Common myeloid progenitor, CD34-positive (primary cell): ENCODE results near the gene PADI1.

Experiments
- CTCF ChIA-PET: fragments of 350-600 bp; sonication (Branson Sonifier 250); formaldehyde crosslinking; loops from one replicate; lab custom pipeline; 2021; ENCODE audit warnings: antibody characterized with exemption; lab: Charles Lee
- POLR2A ChIA-PET: fragments of 350-600 bp; sonication (Branson Sonifier 250); formaldehyde crosslinking; loops from one replicate; lab custom pipeline; 2021; ENCODE audit warnings: antibody characterized with exemption; lab: Charles Lee
- DNase-seq, 3 donors: peaks; one replicate each; pipeline versions ENCODE4 v3.0.0 to v3.0.0-alpha.2; 2013
- H3K27ac ChIP-seq, 2 experiments: 1 replicate in 1 of 2; 2 replicates in 1 of 2; pipeline ENCODE4 v1.7.0; 2013; ENCODE audit warnings: inconsistent platforms in 2 of 2, low read length in 2 of 2, mild to moderate bottlenecking in 2 of 2, low read depth in 1 of 2, moderate library complexity in 1 of 2; ENCODE audit not compliant: severe bottlenecking in 2 of 2, insufficient read depth in 1 of 2, poor library complexity in 1 of 2
- H3K27me3 ChIP-seq, 5 experiments: replicated peaks in 2 of 5; 1 replicate in 3 of 5; 2 replicates in 2 of 5; pipeline versions ENCODE4 v1.6.1 to v1.7.0; 2013; ENCODE audit warnings: low read length in 4 of 5, mild to moderate bottlenecking in 2 of 5, moderate library complexity in 2 of 5, inconsistent platforms in 1 of 5; ENCODE audit not compliant: insufficient read depth in 5 of 5, control insufficient read depth in 4 of 5
- H3K36me3 ChIP-seq, 4 experiments: 1 replicate in 2 of 4; 2 replicates in 2 of 4; pipeline versions ENCODE4 v1.6.1 to v1.7.0; 2013; ENCODE audit warnings: low read length in 3 of 4, control low read depth in 1 of 4, mild to moderate bottlenecking in 1 of 4; ENCODE audit not compliant: control insufficient read depth in 4 of 4, insufficient read depth in 4 of 4
- H3K4me1 ChIP-seq, 4 experiments: 1 replicate in 3 of 4; 2 replicates in 1 of 4; pipeline versions ENCODE4 v1.6.1 to v1.7.1; 2013; ENCODE audit warnings: low read length in 3 of 4, mild to moderate bottlenecking in 3 of 4, control low read depth in 1 of 4, inconsistent platforms in 1 of 4, moderate library complexity in 1 of 4; ENCODE audit not compliant: control insufficient read depth in 4 of 4, insufficient read depth in 4 of 4; ENCODE audit errors: control extremely low read depth in 1 of 4
- H3K4me3 ChIP-seq, 7 experiments: 1 replicate in 4 of 7; 2 replicates in 3 of 7; pipeline versions ENCODE4 v1.5.1 to v1.7.0; 2013; ENCODE audit warnings: mild to moderate bottlenecking in 7 of 7, low read length in 6 of 7, moderate library complexity in 6 of 7, inconsistent platforms in 2 of 7, low read depth in 2 of 7, control low read depth in 1 of 7; ENCODE audit not compliant: insufficient read depth in 4 of 7, control insufficient read depth in 1 of 7; ENCODE audit errors: extremely low read depth in 1 of 7
- H3K9me3 ChIP-seq, 5 experiments: 1 replicate in 4 of 5; 2 replicates in 1 of 5; pipeline versions ENCODE4 v1.6.1 to v1.7.1; 2013; ENCODE audit warnings: low read length in 4 of 5, mild to moderate bottlenecking in 2 of 5, inconsistent platforms in 1 of 5, low read depth in 1 of 5, moderate library complexity in 1 of 5; ENCODE audit not compliant: control insufficient read depth in 4 of 5, insufficient read depth in 2 of 5; ENCODE audit errors: control extremely low read depth in 1 of 5
- WGBS: methylation state at CpG from one replicate; pipeline ENCODE4 v1.1.5; 2013; ENCODE audit not compliant: insufficient coverage; 5-methylcytosine and 5-hydroxymethylcytosine counted together

The PADI1 gene

GRCh38 chr1:17246971-17247370 lies 42.0 kb downstream of the PADI1 start:
- CTCF ChIA-PET = interaction anchor here (0.7 to 2.9 kb wide), 8 partner anchors 10 to 126 kb away, joined by 3 to 20 read pairs (median 4); no protein-coding TSS in a partner anchor
- Histone ChIP-seq H3K36me3 (no peaks in the 10 kb centered on the region), H3K4me3 (no peak overlapping the region), H3K9me3 (no peaks in the 10 kb centered on the region), H3K27me3 (peaks cover 0 to 2% (median 0%) of the 10 kb centered on the region in 5 experiments), H3K4me1 (peaks cover 0 to 51% (median 36%) of the 10 kb centered on the region in 4 experiments), H3K27ac (no peak overlapping the region)
- peak in 1 of 3 donors; percentile 33 for DNase-seq
- POLR2A ChIA-PET = no interaction called here
- WGBS = 88% methylated on average over 1 of the region's 2 CpGs

GRCh38 chr1:17248781-17249180 lies 43.9 kb downstream of the PADI1 start, which contains the start of gene PADI3:
TSS of gene PADI3 (plus strand) at chr1:17249098. CDS start at chr1:17249138, 40 bp downstream.
- no peaks in the 10 kb centered on the region for H3K9me3 ChIP-seq
- 85% methylated on average over 7 of the region's 9 CpGs for WGBS
- CTCF ChIA-PET = interaction anchor here (1.1 to 3.5 kb wide), 4 partner anchors 11 to 124 kb away, joined by 3 to 18 read pairs (median 9); no protein-coding TSS in a partner anchor
- DNase-seq = no peak
- POLR2A ChIA-PET = no interaction called here
- no peak within 1 kb of the TSS for H3K27ac ChIP-seq
- H3K4me3 ChIP-seq = no peak within 1 kb of the TSS
- H3K27me3 ChIP-seq = no peaks in the 10 kb centered on the region
- no peaks in the 10 kb centered on the region for H3K36me3 ChIP-seq
- peaks cover 0 to 57% (median 40%) of the 10 kb centered on the region in 4 experiments for H3K4me1 ChIP-seq

GRCh38 chr1:17250601-17251000 lies 45.7 kb downstream of the PADI1 start:
- H3K36me3 ChIP-seq = no peaks in the 10 kb centered on the region
- H3K27me3 ChIP-seq = no peaks in the 10 kb centered on the region
- WGBS = 13% methylated on average over 4 of the region's 7 CpGs
- H3K4me1 ChIP-seq = peaks cover 0 to 51% (median 35%) of the 10 kb centered on the region in 4 experiments
- CTCF ChIA-PET = interaction anchor here (1.2 to 3.5 kb wide), 7 partner anchors 11 to 190 kb away, joined by 3 to 18 read pairs (median 5); no protein-coding TSS in a partner anchor
- DNase-seq = peak; percentile 90 to 99 (median 97)
- POLR2A ChIA-PET = interaction anchor here (0.6 to 0.9 kb wide), 2 partner anchors 15 to 43 kb away, joined by 3 read pairs; no protein-coding TSS in a partner anchor
- H3K9me3 ChIP-seq = no peaks in the 10 kb centered on the region
- peak overlapping the region in 2 of 7 experiments; percentile 8 to 24 for H3K4me3 ChIP-seq
- peak overlapping the region; percentile 29 to 79 for H3K27ac ChIP-seq

- Histone ChIP-seq H3K9me3 (no peaks in the 10 kb centered on the region), H3K27ac (peak overlapping the region; percentile 29 to 79), H3K4me3 (peak overlapping the region in 1 of 7 experiments; percentile 24), H3K36me3 (no peaks in the 10 kb centered on the region), H3K27me3 (no peaks in the 10 kb centered on the region), H3K4me1 (peaks cover 0 to 46% (median 30%) of the 10 kb centered on the region in 4 experiments)
- ChIA-PET POLR2A (interaction anchor here (0.6 to 0.9 kb wide), 2 partner anchors 16 to 42 kb away, joined by 3 read pairs; no protein-coding TSS in a partner anchor), CTCF (interaction anchor here (1.2 to 3.5 kb wide), 5 partner anchors 14 to 191 kb away, joined by 4 to 18 read pairs (median 9); no protein-coding TSS in a partner anchor)
- 90% methylated on average over 5 of the region's 5 CpGs for WGBS
- DNase-seq = peak in 1 of 3 donors; percentile 31
These were observed 46.3 kb downstream of the PADI1 start for GRCh38 chr1:17251246-17251645.

- Histone ChIP-seq H3K4me3 (no peak overlapping the region), H3K36me3 (no peaks in the 10 kb centered on the region), H3K27me3 (no peaks in the 10 kb centered on the region), H3K4me1 (peaks cover 0 to 46% (median 28%) of the 10 kb centered on the region in 4 experiments), H3K9me3 (no peaks in the 10 kb centered on the region), H3K27ac (peak overlapping the region in 1 of 2 experiments; percentile 79)
- ChIA-PET POLR2A (no interaction called here), CTCF (interaction anchor here (2.3 to 3.0 kb wide), 2 partner anchors 22 to 127 kb away, joined by 9 to 13 read pairs; no protein-coding TSS in a partner anchor)
- 100% methylated on average over 2 of the region's 3 CpGs for WGBS
- peak in 1 of 3 donors; percentile 38 for DNase-seq
These were observed 46.9 kb downstream of the PADI1 start for GRCh38 chr1:17251701-17252376.

GRCh38 chr1:17255336-17255735 lies 50.4 kb downstream of the PADI1 start:
- Histone ChIP-seq H3K9me3 (no peaks in the 10 kb centered on the region), H3K27me3 (no peaks in the 10 kb centered on the region), H3K4me3 (no peak overlapping the region), H3K36me3 (no peaks in the 10 kb centered on the region), H3K27ac (no peak overlapping the region), H3K4me1 (peaks cover 0 to 24% (median 16%) of the 10 kb centered on the region in 4 experiments)
- CTCF ChIA-PET = interaction anchor here (1.1 to 1.5 kb wide), 2 partner anchors 15 to 45 kb away, joined by 3 read pairs; no protein-coding TSS in a partner anchor
- POLR2A ChIA-PET = no interaction called here
- no peak for DNase-seq
- WGBS = 78% methylated on average over 4 of the region's 5 CpGs
